CD14-positive monocyte (primary cell): ENCODE measurements around the gene LRRC18. TPM values are rescaled to one million over a fixed set of nuclear protein-coding genes. Genes with fewer than 3 reads are reported as not detected.

Experiments
- DNase-seq, 3 donors: peaks; one replicate each; pipeline ENCODE4 v3.0.0-alpha.2; 2011 to 2022
- H2AFZ ChIP-seq: 2 replicates; pipeline ENCODE4 v1.6.0; 2012; ENCODE audit warnings: mild to moderate bottlenecking, low read depth, low read length, inconsistent platforms; ENCODE audit not compliant: insufficient read depth, poor library complexity, severe bottlenecking
- H3K27ac ChIP-seq, 2 donors: 1 replicate in 1 of 2; 2 replicates in 1 of 2; pipeline ENCODE4 v1.5.1; 2012 to 2013; ENCODE audit warnings: low read length in 2 of 2, control low read depth in 1 of 2, inconsistent platforms in 1 of 2, low read depth in 1 of 2, mild to moderate bottlenecking in 1 of 2
- H3K27me3 ChIP-seq, 2 donors: one replicate each; pipeline versions ENCODE4 v1.6.0 to v1.6.1; 2011 to 2013; ENCODE audit warnings: low read length in 2 of 2; ENCODE audit not compliant: control insufficient read depth in 2 of 2, insufficient read depth in 2 of 2
- H3K36me3 ChIP-seq, 2 donors: replicated peaks in 1 of 2; 1 replicate in 1 of 2; 2 replicates in 1 of 2; pipeline versions ENCODE4 v1.5.1 to v1.6.1; 2012 to 2013; ENCODE audit warnings: low read length in 2 of 2, control low read depth in 1 of 2, inconsistent platforms in 1 of 2, mild to moderate bottlenecking in 1 of 2; ENCODE audit not compliant: insufficient read depth in 2 of 2, control insufficient read depth in 1 of 2
- H3K4me1 ChIP-seq, 2 donors: 1 replicate in 1 of 2; 2 replicates in 1 of 2; pipeline versions ENCODE4 v1.5.1 to v1.6.1; 2012 to 2013; ENCODE audit warnings: low read length in 2 of 2, control low read depth in 1 of 2, inconsistent platforms in 1 of 2, mild to moderate bottlenecking in 1 of 2, moderate library complexity in 1 of 2; ENCODE audit not compliant: insufficient read depth in 2 of 2, control insufficient read depth in 1 of 2
- H3K4me2 ChIP-seq: replicated peaks from 2 replicates; pipeline ENCODE3; 2012; ENCODE audit warnings: low read length, moderate library complexity, mild to moderate bottlenecking; ENCODE audit not compliant: poor library complexity, severe bottlenecking; ENCODE audit errors: extremely low read depth
- H3K4me3 ChIP-seq, 3 experiments: fragments of 200-600 bp in 1 of 3; sonication (generic) in 1 of 3; replicated peaks in 1 of 3; 1 replicate in 2 of 3; 2 replicates in 1 of 3; pipeline ENCODE4 v1.5.1; 2011 to 2013; ENCODE audit warnings: low read length in 3 of 3, mild to moderate bottlenecking in 3 of 3, control low read depth in 2 of 3, low read depth in 2 of 3, inconsistent platforms in 1 of 3, moderate library complexity in 1 of 3
- H3K79me2 ChIP-seq: 2 replicates; pipeline ENCODE4 v1.6.0; 2012; ENCODE audit warnings: mild to moderate bottlenecking, control low read depth, inconsistent platforms, low read length, moderate library complexity; ENCODE audit not compliant: insufficient read depth
- H3K9ac ChIP-seq: 2 replicates; pipeline ENCODE4 v1.6.0; 2017; ENCODE audit warnings: low read length, mild to moderate bottlenecking; ENCODE audit not compliant: insufficient read depth, poor library complexity, severe bottlenecking
- H3K9me3 ChIP-seq, 2 donors: replicated peaks in 1 of 2; 1 replicate in 1 of 2; 2 replicates in 1 of 2; pipeline versions ENCODE4 v1.5.1 to v1.6.1; 2012 to 2013; ENCODE audit warnings: low read length in 2 of 2, control low read depth in 1 of 2; ENCODE audit not compliant: control insufficient read depth in 1 of 2, insufficient read depth in 1 of 2
- H4K20me1 ChIP-seq: 2 replicates; pipeline ENCODE4 v1.6.0; 2012; ENCODE audit warnings: mild to moderate bottlenecking, low read length, control low read depth, moderate library complexity; ENCODE audit not compliant: insufficient read depth
- H3K27ac Mint-ChIP-seq, 7 donors: one replicate each; pipeline ENCODE4 v1.8.0; 2020; ENCODE audit warnings: mild to moderate bottlenecking in 7 of 7, mixed read lengths in 7 of 7, moderate library complexity in 6 of 7, inconsistent platforms in 2 of 7
- H3K27me3 Mint-ChIP-seq, 3 donors: one replicate each; pipeline ENCODE4 v1.8.0; 2021 to 2022; ENCODE audit warnings: low read depth in 3 of 3, mild to moderate bottlenecking in 3 of 3, mixed read lengths in 3 of 3, moderate library complexity in 3 of 3, inconsistent platforms in 1 of 3
- H3K36me3 Mint-ChIP-seq, 2 donors: one replicate each; pipeline ENCODE4 v1.8.0; 2020; ENCODE audit warnings: mixed read lengths in 2 of 2, inconsistent platforms in 1 of 2, mild to moderate bottlenecking in 1 of 2
- H3K4me1 Mint-ChIP-seq: one replicate; pipeline ENCODE4 v1.8.0; 2020; ENCODE audit warnings: mild to moderate bottlenecking, mixed read lengths
- H3K4me3 Mint-ChIP-seq, 2 donors: one replicate each; pipeline ENCODE4 v1.8.0; 2020; ENCODE audit warnings: mild to moderate bottlenecking in 2 of 2, mixed read lengths in 2 of 2, moderate library complexity in 1 of 2
- H3K9me3 Mint-ChIP-seq, 7 donors: one replicate each; pipeline ENCODE4 v1.8.0; 2020 to 2022; ENCODE audit warnings: mixed read lengths in 7 of 7, mild to moderate bottlenecking in 6 of 7, moderate library complexity in 6 of 7, inconsistent platforms in 2 of 7
- WGBS: methylation state at CpG from one replicate; pipeline ENCODE4 v1.1.5; 2013; ENCODE audit warnings: missing lambda C conversion rate; ENCODE audit not compliant: insufficient coverage; 5-methylcytosine and 5-hydroxymethylcytosine counted together
- intact Hi-C, 2 donors: fragments of 100-400 bp; cut with micrococcal nuclease; formaldehyde crosslinking; loops; one replicate each; pipeline versions ENCODE4 v1.15.0 to v1.15.1; 2023
- polyA plus RNA-seq, 3 donors: library from polyadenylated mRNA; depleted of rRNA in 1 of 3; unstranded in 2 of 3; stranded (reverse) in 1 of 3; fragments of 300-500 nt in 2 of 3; fragments of >200 nt in 1 of 3; fragmentation: Illumina TruSeq in 2 of 3; gene quantifications; 1 replicate in 2 of 3; 2 replicates in 1 of 3; pipeline ENCODE4 v1.2.3, GENCODE V29; 2012 to 2021
- TF ChIP-seq, protein P1 (sequence below): fragments of 200-600 bp; IDR thresholded peaks from one replicate; pipeline ENCODE4 v1.8.0; 2022; ENCODE audit warnings: antibody characterized with exemption, mild to moderate bottlenecking

The LRRC18 gene
- polyA plus RNA-seq, 3 donors: not detected

DNA sequence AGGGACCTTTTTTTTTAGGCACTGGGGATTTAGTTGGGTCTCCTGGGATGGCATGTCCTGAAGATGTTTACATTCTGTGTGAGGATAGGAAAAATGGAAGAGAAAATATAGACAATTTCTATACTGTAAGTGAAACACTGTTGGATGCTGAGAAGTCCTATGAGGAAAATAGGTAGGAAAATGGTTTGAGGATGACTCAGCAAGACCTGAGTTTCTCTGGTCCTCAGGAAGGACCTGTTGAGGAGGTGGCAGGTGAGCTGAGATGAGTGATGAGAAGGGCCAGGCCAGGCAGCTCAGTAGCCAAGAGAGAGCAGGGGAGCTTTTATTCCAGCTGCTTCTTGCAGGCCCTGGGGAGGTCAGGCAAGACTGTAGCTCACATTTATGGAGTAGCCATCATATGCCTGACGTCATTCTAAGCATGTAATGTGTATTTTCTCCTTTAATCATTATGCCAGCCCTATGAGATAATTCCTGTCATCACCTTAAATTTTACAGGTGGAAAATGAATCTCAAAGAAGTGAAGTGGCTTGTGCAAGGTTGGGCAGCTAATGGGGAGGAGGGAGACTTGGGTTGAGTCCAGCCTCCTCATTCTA lies 19.1 kb upstream of the LRRC18 start:
- Histone ChIP-seq H3K36me3 (peaks cover 93 to 100% of the 10 kb centered on the region in 2 donors), H3K79me2 (no peaks in the 10 kb centered on the region), H2AFZ (no peak overlapping the region), H3K27me3 (no peaks in the 10 kb centered on the region), H4K20me1 (no peaks in the 10 kb centered on the region), H3K9ac (no peak overlapping the region), H3K4me2 (no peak overlapping the region), H3K9me3 (no peaks in the 10 kb centered on the region), H3K27ac (no peak overlapping the region), H3K4me3 (no peak overlapping the region), H3K4me1 (no peaks in the 10 kb centered on the region)
- Mint-ChIP-seq H3K27me3 (no peaks in the 10 kb centered on the region), H3K4me1 (no peaks in the 10 kb centered on the region), H3K4me3 (no peak overlapping the region), H3K36me3 (peaks cover 87 to 91% of the 10 kb centered on the region in 2 donors), H3K9me3 (no peaks in the 10 kb centered on the region), H3K27ac (no peak overlapping the region)
- intact Hi-C loops: no loop called here
- TF ChIP-seq, protein P1, sequence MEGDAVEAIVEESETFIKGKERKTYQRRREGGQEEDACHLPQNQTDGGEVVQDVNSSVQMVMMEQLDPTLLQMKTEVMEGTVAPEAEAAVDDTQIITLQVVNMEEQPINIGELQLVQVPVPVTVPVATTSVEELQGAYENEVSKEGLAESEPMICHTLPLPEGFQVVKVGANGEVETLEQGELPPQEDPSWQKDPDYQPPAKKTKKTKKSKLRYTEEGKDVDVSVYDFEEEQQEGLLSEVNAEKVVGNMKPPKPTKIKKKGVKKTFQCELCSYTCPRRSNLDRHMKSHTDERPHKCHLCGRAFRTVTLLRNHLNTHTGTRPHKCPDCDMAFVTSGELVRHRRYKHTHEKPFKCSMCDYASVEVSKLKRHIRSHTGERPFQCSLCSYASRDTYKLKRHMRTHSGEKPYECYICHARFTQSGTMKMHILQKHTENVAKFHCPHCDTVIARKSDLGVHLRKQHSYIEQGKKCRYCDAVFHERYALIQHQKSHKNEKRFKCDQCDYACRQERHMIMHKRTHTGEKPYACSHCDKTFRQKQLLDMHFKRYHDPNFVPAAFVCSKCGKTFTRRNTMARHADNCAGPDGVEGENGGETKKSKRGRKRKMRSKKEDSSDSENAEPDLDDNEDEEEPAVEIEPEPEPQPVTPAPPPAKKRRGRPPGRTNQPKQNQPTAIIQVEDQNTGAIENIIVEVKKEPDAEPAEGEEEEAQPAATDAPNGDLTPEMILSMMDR: no peak
- DNase-seq: no peak
- WGBS: no CpG with 5 or more reads among the region's 1 CpG

DNA sequence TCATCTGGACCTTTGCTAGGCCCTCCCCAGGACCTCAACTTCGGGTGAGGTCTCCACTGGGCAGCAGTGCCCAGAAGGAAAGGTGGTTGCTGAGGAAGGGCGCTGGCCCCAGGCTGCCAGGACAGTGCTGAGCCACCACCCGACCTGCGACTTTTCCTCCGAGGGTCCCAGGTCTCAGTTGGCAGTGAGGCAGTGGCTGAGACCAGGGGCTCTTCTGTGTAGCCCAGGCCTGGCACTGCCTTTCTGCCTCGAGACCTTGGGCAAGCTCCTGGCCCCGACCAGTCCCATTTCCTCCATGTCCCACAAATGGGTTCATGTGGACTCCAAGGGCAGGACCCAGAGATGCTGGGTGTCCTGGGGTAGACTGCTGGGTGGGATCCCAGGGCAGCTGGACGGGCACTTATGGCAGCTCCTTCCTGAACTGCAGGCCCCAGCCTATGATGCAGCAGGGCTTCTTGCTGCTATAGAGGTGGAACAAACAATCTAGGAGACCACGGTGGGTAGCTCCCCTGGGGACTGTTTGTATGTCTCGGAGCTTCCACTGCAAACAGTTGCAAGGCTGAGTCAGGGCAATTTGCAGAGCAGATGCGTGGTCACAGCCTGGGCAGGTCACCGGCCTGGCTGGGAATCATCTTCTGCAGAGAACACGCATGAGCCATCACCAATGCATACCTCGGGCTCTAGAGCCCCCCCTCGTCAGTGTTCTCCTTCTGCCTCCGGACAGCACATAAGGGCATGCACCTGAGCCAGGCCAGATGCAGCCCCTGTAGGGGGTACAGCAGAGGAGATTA lies 17.9 kb upstream of the LRRC18 start:
- peaks cover 88 to 92% of the 10 kb centered on the region in 2 donors for H3K36me3 Mint-ChIP-seq
- intact Hi-C loops: no loop called here

More for the DNA sequence above, 17.9 kb upstream of the LRRC18 start:
- TF ChIP-seq, protein P1: no peak
- H3K4me3 ChIP-seq: no peak overlapping the region
- no peaks in the 10 kb centered on the region for H3K27me3 ChIP-seq
- no peaks in the 10 kb centered on the region for H3K4me1 ChIP-seq
- H3K9me3 Mint-ChIP-seq: no peaks in the 10 kb centered on the region
- H3K9me3 ChIP-seq: no peaks in the 10 kb centered on the region
- H3K4me1 Mint-ChIP-seq: no peaks in the 10 kb centered on the region
- H3K27ac ChIP-seq: no peak overlapping the region
- no peak overlapping the region for H2AFZ ChIP-seq
- H3K4me3 Mint-ChIP-seq: no peak overlapping the region
- 94% methylated on average over 15 of the region's 16 CpGs for WGBS
- H4K20me1 ChIP-seq: no peaks in the 10 kb centered on the region
- H3K4me2 ChIP-seq: no peak overlapping the region
- peaks cover 93 to 100% of the 10 kb centered on the region in 2 donors for H3K36me3 ChIP-seq
- H3K27ac Mint-ChIP-seq: no peak overlapping the region
- H3K27me3 Mint-ChIP-seq: no peaks in the 10 kb centered on the region
- DNase-seq: no peak
- no peaks in the 10 kb centered on the region for H3K79me2 ChIP-seq
- H3K9ac ChIP-seq: no peak overlapping the region
